ENCODE data around the gene CDH22.

DNA sequence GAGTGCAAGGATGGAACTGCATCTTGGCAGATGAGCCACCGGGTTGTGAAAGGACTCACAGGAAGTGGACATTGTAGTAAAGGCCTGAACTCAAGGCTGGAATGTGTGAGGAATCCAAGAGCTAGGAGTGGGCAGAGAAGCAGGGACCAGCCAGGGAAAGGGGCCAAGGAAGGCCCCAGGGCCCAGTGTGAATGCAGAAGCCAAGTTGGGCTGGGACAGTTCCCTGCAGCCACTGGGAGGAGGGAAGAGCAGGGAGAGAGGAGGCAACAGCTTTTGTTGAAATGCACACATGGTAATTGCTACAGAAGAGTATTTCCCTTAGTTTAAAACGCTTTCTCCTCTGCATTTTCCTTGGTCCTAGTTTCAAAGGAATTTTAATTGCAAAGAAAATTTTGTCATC is 34.6 kb downstream of the CDH22 start:
- TF ChIP-seq ZFX (IDR thresholded peaks at IDR 0.05), result no peak
- no peak for TF ChIP-seq CTCF (conservative IDR thresholded peaks at IDR 0.05)

Measured in C4-2B (cell line).